ENCODE measurements around the gene ZPLD1. TPM values are rescaled to one million over a fixed set of nuclear protein-coding genes. Genes with fewer than 3 reads are reported as not detected.

ZPLD1 gene
- total RNA-seq, 1 donor from 2014 or later: 0.45 TPM

DNA sequence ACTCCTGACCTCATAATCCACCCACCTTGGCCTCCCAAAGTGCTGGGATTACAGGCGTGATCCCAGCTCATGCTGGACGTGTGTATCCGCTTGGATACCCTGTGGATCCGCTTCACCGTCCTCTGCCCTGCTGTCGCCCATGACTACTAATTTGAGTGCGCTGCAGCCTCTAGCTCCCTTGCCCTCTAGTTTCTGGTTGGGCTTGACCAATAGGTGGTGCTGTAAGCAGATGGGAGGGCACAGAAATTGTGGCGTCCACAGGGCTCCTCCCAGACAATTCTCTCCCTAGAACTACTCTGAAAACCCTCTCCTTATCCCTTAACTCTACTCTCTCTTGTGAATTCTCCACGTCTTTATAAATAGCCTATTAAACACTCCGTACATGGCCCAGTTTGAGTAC lies 36.2 kb downstream of the ZPLD1 start:
- Histone ChIP-seq H3K9ac (ENCODE audit: low read length) (no peak overlapping the region), H3K4me2 (ENCODE audit: low read length) (no peak overlapping the region), H3K36me3 (ENCODE audit: insufficient read depth, low read length) (no peaks in the 10 kb centered on the region), H3K79me2 (ENCODE audit: insufficient read depth, low read length) (no peaks in the 10 kb centered on the region), H3K27me3 (ENCODE audit: insufficient read depth, low read length) (no peaks in the 10 kb centered on the region), H3K4me1 (ENCODE audit: insufficient read depth, low read length) (no peaks in the 10 kb centered on the region), H3K27ac (ENCODE audit: low read depth, low read length) (no peak overlapping the region), H2AFZ (ENCODE audit: low read depth, low read length) (no peak overlapping the region), H3K9me3 (ENCODE audit: insufficient read depth, low read depth, low read length) (no peaks in the 10 kb centered on the region), H3K4me3 (ENCODE audit: insufficient read depth, low read depth, low read length) (no peak overlapping the region), H4K20me1 (ENCODE audit: insufficient read depth, low read length) (no peaks in the 10 kb centered on the region)
- DNase-seq (ENCODE audit: low read depth) (no peak), FAIRE-seq (no peak)
- H3K27ac Mint-ChIP-seq (ENCODE audit: unreplicated experiment): no peak overlapping the region
- no peaks in the 10 kb centered on the region for H3K4me1 Mint-ChIP-seq (ENCODE audit: low read depth, unreplicated experiment)
- no peaks in the 10 kb centered on the region for H3K27me3 Mint-ChIP-seq (ENCODE audit: low read depth, unreplicated experiment)
- no peak overlapping the region for H3K4me3 Mint-ChIP-seq (ENCODE audit: unreplicated experiment)
- TF ChIP-seq, protein P1, sequence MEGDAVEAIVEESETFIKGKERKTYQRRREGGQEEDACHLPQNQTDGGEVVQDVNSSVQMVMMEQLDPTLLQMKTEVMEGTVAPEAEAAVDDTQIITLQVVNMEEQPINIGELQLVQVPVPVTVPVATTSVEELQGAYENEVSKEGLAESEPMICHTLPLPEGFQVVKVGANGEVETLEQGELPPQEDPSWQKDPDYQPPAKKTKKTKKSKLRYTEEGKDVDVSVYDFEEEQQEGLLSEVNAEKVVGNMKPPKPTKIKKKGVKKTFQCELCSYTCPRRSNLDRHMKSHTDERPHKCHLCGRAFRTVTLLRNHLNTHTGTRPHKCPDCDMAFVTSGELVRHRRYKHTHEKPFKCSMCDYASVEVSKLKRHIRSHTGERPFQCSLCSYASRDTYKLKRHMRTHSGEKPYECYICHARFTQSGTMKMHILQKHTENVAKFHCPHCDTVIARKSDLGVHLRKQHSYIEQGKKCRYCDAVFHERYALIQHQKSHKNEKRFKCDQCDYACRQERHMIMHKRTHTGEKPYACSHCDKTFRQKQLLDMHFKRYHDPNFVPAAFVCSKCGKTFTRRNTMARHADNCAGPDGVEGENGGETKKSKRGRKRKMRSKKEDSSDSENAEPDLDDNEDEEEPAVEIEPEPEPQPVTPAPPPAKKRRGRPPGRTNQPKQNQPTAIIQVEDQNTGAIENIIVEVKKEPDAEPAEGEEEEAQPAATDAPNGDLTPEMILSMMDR (IDR thresholded peaks at IDR 0.05; ENCODE audit: insufficient read depth, low read depth, low read length): no peak
- TF ChIP-seq EZH2 (IDR thresholded peaks at IDR 0.05; ENCODE audit: insufficient read depth, low read length): no peak
- no peaks in the 10 kb centered on the region for H3K36me3 Mint-ChIP-seq (ENCODE audit: low read depth, unreplicated experiment)
- no peaks in the 10 kb centered on the region for H3K9me3 Mint-ChIP-seq (ENCODE audit: unreplicated experiment)

DNA sequence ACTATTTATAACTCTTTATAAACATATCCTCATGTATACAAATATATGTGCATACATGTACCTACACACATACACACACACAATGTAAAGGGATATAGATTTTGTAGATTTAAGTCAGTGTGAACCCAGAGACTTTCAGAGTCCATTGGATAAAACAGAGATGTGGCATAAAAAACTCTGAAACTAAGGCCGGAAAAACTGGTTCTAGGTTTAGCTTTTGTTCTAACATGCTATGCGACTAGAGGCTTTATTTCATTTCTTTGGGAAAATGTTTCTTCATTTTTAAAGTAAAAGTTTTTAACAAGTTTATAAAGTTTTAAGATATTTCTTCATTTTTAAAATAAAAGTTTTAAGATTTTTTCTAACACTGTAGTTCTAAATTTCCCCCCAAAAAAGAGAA lies 36.7 kb downstream of the ZPLD1 start:
- no peak for FAIRE-seq
- H3K4me1 Mint-ChIP-seq (ENCODE audit: low read depth, unreplicated experiment): no peaks in the 10 kb centered on the region

DNA sequence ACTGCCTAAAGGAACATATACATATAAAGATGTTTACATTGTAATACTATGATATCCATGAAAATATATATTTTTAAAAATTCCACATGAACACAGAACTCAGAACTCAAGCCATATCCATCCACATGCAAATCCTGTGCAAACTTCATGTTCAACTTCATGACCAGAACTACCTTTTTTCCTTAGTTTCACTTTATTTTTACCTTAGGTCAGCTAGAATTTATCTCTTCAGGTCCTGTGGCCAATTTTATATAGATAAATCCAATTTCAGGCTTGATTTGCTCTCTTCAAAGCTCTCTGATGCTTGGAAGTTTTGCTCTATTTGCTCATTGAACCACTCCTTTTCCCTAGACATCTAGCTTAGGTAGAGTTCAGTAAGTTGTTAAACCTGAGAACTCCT lies 38.8 kb downstream of the ZPLD1 start:
- Histone ChIP-seq H3K9me3 (ENCODE audit: insufficient read depth, low read depth, low read length) (no peaks in the 10 kb centered on the region), H3K27ac (ENCODE audit: low read depth, low read length) (no peak overlapping the region), H3K4me3 (ENCODE audit: insufficient read depth, low read depth, low read length) (no peak overlapping the region), H3K79me2 (ENCODE audit: insufficient read depth, low read length) (no peaks in the 10 kb centered on the region), H3K27me3 (ENCODE audit: insufficient read depth, low read length) (no peaks in the 10 kb centered on the region), H3K4me1 (ENCODE audit: insufficient read depth, low read length) (no peaks in the 10 kb centered on the region), H4K20me1 (ENCODE audit: insufficient read depth, low read length) (no peaks in the 10 kb centered on the region), H3K36me3 (ENCODE audit: insufficient read depth, low read length) (no peaks in the 10 kb centered on the region), H3K9ac (ENCODE audit: low read length) (no peak overlapping the region), H2AFZ (ENCODE audit: low read depth, low read length) (no peak overlapping the region), H3K4me2 (ENCODE audit: low read length) (no peak overlapping the region)
- FAIRE-seq (no peak), DNase-seq (ENCODE audit: low read depth) (no peak)
- H3K4me3 Mint-ChIP-seq (ENCODE audit: unreplicated experiment): no peak overlapping the region
- no peaks in the 10 kb centered on the region for H3K36me3 Mint-ChIP-seq (ENCODE audit: low read depth, unreplicated experiment)
- no peaks in the 10 kb centered on the region for H3K27me3 Mint-ChIP-seq (ENCODE audit: low read depth, unreplicated experiment)
- H3K9me3 Mint-ChIP-seq (ENCODE audit: unreplicated experiment): no peaks in the 10 kb centered on the region
- H3K27ac Mint-ChIP-seq (ENCODE audit: unreplicated experiment): no peak overlapping the region
- H3K4me1 Mint-ChIP-seq (ENCODE audit: low read depth, unreplicated experiment): no peaks in the 10 kb centered on the region
- TF ChIP-seq, protein P1 (IDR thresholded peaks at IDR 0.05; ENCODE audit: insufficient read depth, low read depth, low read length): no peak
- no peak for TF ChIP-seq EZH2 (IDR thresholded peaks at IDR 0.05; ENCODE audit: insufficient read depth, low read length)

More for the DNA sequence above, 36.7 kb downstream of the ZPLD1 start:
- Histone ChIP-seq H4K20me1 (ENCODE audit: insufficient read depth, low read length) (no peaks in the 10 kb centered on the region), H3K4me3 (ENCODE audit: insufficient read depth, low read depth, low read length) (no peak overlapping the region), H3K9me3 (ENCODE audit: insufficient read depth, low read depth, low read length) (no peaks in the 10 kb centered on the region), H3K9ac (ENCODE audit: low read length) (no peak overlapping the region), H3K27ac (ENCODE audit: low read depth, low read length) (no peak overlapping the region), H3K27me3 (ENCODE audit: insufficient read depth, low read length) (no peaks in the 10 kb centered on the region), H3K36me3 (ENCODE audit: insufficient read depth, low read length) (no peaks in the 10 kb centered on the region), H2AFZ (ENCODE audit: low read depth, low read length) (no peak overlapping the region), H3K4me2 (ENCODE audit: low read length) (no peak overlapping the region), H3K4me1 (ENCODE audit: insufficient read depth, low read length) (no peaks in the 10 kb centered on the region), H3K79me2 (ENCODE audit: insufficient read depth, low read length) (no peaks in the 10 kb centered on the region)
- Mint-ChIP-seq H3K4me3 (ENCODE audit: unreplicated experiment) (no peak overlapping the region), H3K27ac (ENCODE audit: unreplicated experiment) (no peak overlapping the region), H3K9me3 (ENCODE audit: unreplicated experiment) (no peaks in the 10 kb centered on the region), H3K27me3 (ENCODE audit: low read depth, unreplicated experiment) (no peaks in the 10 kb centered on the region), H3K36me3 (ENCODE audit: low read depth, unreplicated experiment) (no peaks in the 10 kb centered on the region)
- TF ChIP-seq, protein P1 (IDR thresholded peaks at IDR 0.05; ENCODE audit: insufficient read depth, low read depth, low read length): no peak
- no peak for TF ChIP-seq EZH2 (IDR thresholded peaks at IDR 0.05; ENCODE audit: insufficient read depth, low read length)
- DNase-seq (ENCODE audit: low read depth): no peak

All from astrocyte (in vitro differentiated cells and primary cell).